H9 (cell line): ENCODE data around the gene LHFPL5. TPM values are rescaled to one million over a fixed set of nuclear protein-coding genes. Genes with fewer than 3 reads are reported as not detected.

Experiments
- DNase-seq: peaks from one replicate; pipeline ENCODE4 v3.0.0-alpha.2; 2017
- H2AFZ ChIP-seq: one replicate; pipeline ENCODE4 v1.6.1; 2013; ENCODE audit warnings: mild to moderate bottlenecking, low read length, control low read depth, moderate library complexity
- H2AK5ac ChIP-seq: 2 replicates; pipeline ENCODE4 v1.6.1; 2013; ENCODE audit warnings: low read length, control low read depth, mixed read lengths; ENCODE audit not compliant: insufficient read length
- H2BK120ac ChIP-seq: one replicate; pipeline ENCODE4 v1.6.1; 2013; ENCODE audit warnings: low read depth, mild to moderate bottlenecking, low read length, control low read depth, inconsistent platforms; ENCODE audit not compliant: poor library complexity, severe bottlenecking
- H2BK12ac ChIP-seq: 2 replicates; pipeline ENCODE4 v1.6.1; 2013; ENCODE audit warnings: low read length, control low read depth, mixed read lengths, low read depth; ENCODE audit not compliant: insufficient read length
- H2BK15ac ChIP-seq: 2 replicates; pipeline ENCODE4 v1.6.1; 2013; ENCODE audit warnings: low read depth, low read length, control low read depth
- H2BK20ac ChIP-seq: one replicate; pipeline ENCODE4 v1.6.1; 2013; ENCODE audit warnings: low read depth, mild to moderate bottlenecking, low read length, control low read depth, inconsistent platforms; ENCODE audit not compliant: poor library complexity, severe bottlenecking
- H2BK5ac ChIP-seq: 2 replicates; pipeline ENCODE4 v1.6.1; 2013; ENCODE audit warnings: low read length, control low read depth, mixed read lengths; ENCODE audit not compliant: insufficient read length
- H3K14ac ChIP-seq: 2 replicates; pipeline ENCODE4 v1.6.1; 2013; ENCODE audit warnings: low read length, control low read depth; ENCODE audit not compliant: insufficient read depth
- H3K18ac ChIP-seq: 2 replicates; pipeline ENCODE4 v1.6.1; 2013; ENCODE audit warnings: low read depth, mild to moderate bottlenecking, mixed read lengths, low read length, control low read depth; ENCODE audit not compliant: insufficient read length
- H3K23ac ChIP-seq: 2 replicates; pipeline ENCODE4 v1.6.1; 2013; ENCODE audit warnings: low read length, control low read depth, mixed read lengths, low read depth; ENCODE audit not compliant: insufficient read length
- H3K23me2 ChIP-seq: 2 replicates; pipeline ENCODE4 v1.6.1; 2013; ENCODE audit warnings: low read depth, mild to moderate bottlenecking, mixed read lengths, low read length, control low read depth; ENCODE audit not compliant: insufficient read length, poor library complexity, severe bottlenecking
- H3K27ac ChIP-seq: 2 replicates; pipeline ENCODE4 v1.5.1; 2013; ENCODE audit warnings: low read length, control low read depth, mixed read lengths, low read depth; ENCODE audit not compliant: insufficient read length
- H3K27me3 ChIP-seq: 2 replicates; pipeline ENCODE4 v1.6.1; 2013; ENCODE audit warnings: low read length, control low read depth, inconsistent platforms; ENCODE audit not compliant: insufficient read depth
- H3K4ac ChIP-seq: 2 replicates; pipeline ENCODE4 v1.6.1; 2013; ENCODE audit warnings: low read depth, mild to moderate bottlenecking, control low read depth, inconsistent platforms, low read length, moderate library complexity
- H3K4me1 ChIP-seq: 2 replicates; pipeline ENCODE4 v1.6.1; 2013; ENCODE audit warnings: low read length, control low read depth, inconsistent platforms; ENCODE audit not compliant: insufficient read depth
- H3K4me2 ChIP-seq: 2 replicates; pipeline ENCODE4 v1.6.1; 2013; ENCODE audit warnings: low read length, control low read depth, mixed read lengths; ENCODE audit not compliant: insufficient read length, insufficient read depth
- H3K56ac ChIP-seq: 2 replicates; pipeline ENCODE4 v1.6.1; 2013; ENCODE audit warnings: low read depth, mild to moderate bottlenecking, mixed read lengths, low read length, control low read depth; ENCODE audit not compliant: insufficient read length
- H3K79me1 ChIP-seq: 2 replicates; pipeline ENCODE4 v1.6.1; 2013; ENCODE audit warnings: low read depth, mild to moderate bottlenecking, moderate library complexity, low read length, control low read depth, inconsistent platforms; ENCODE audit not compliant: insufficient read depth, poor library complexity, severe bottlenecking
- H3K79me2 ChIP-seq: 2 replicates; pipeline ENCODE4 v1.6.1; 2013; ENCODE audit warnings: low read length, control low read depth, inconsistent platforms; ENCODE audit not compliant: insufficient read depth
- H3K9ac ChIP-seq: 2 replicates; pipeline ENCODE4 v1.6.1; 2013; ENCODE audit warnings: low read length, control low read depth, mixed read lengths; ENCODE audit not compliant: insufficient read length; ENCODE audit errors: extremely low read depth
- H3K9me3 ChIP-seq: one replicate; pipeline ENCODE4 v1.6.1; 2013; ENCODE audit warnings: low read depth, low read length, inconsistent platforms; ENCODE audit not compliant: control insufficient read depth
- H3T11ph ChIP-seq: one replicate; pipeline ENCODE4 v1.6.1; 2013; ENCODE audit warnings: mild to moderate bottlenecking, low read length, control low read depth, inconsistent platforms
- H4K20me1 ChIP-seq: one replicate; pipeline ENCODE4 v1.6.1; 2013; ENCODE audit not compliant: control insufficient read depth, insufficient read length, insufficient read depth
- H4K5ac ChIP-seq: 2 replicates; pipeline ENCODE4 v1.6.1; 2013; ENCODE audit warnings: low read depth, mild to moderate bottlenecking, mixed read lengths, low read length, control low read depth; ENCODE audit not compliant: insufficient read length
- H4K8ac ChIP-seq: replicated peaks from 2 replicates; pipeline ENCODE4 v1.6.1; 2013; ENCODE audit warnings: low read length, control low read depth, mixed read lengths, low read depth; ENCODE audit not compliant: insufficient read length
- H4K91ac ChIP-seq: 2 replicates; pipeline ENCODE4 v1.6.1; 2013; ENCODE audit warnings: low read depth, mild to moderate bottlenecking, moderate library complexity, mixed read lengths, low read length, control low read depth; ENCODE audit not compliant: insufficient read length
- H3K27ac Mint-ChIP-seq, 3 experiments: 2 replicates in 2 of 3; 3 replicates in 1 of 3; pipeline ENCODE4 v1.8.0; 2020 to 2021; ENCODE audit warnings: mixed read lengths in 3 of 3, mild to moderate bottlenecking in 1 of 3, moderate library complexity in 1 of 3
- H3K27me3 Mint-ChIP-seq: 2 replicates; pipeline ENCODE4 v1.8.0; 2021; ENCODE audit warnings: low read depth, mild to moderate bottlenecking, moderate library complexity, mixed read lengths
- H3K36me3 Mint-ChIP-seq, 3 experiments: 2 replicates in 2 of 3; 3 replicates in 1 of 3; pipeline ENCODE4 v1.8.0; 2020 to 2021; ENCODE audit warnings: low read depth in 3 of 3, mixed read lengths in 3 of 3; ENCODE audit not compliant: insufficient read depth in 1 of 3
- H3K4me1 Mint-ChIP-seq, 2 experiments: 2 replicates each; pipeline ENCODE4 v1.8.0; 2020; ENCODE audit warnings: mixed read lengths in 2 of 2
- H3K4me3 Mint-ChIP-seq, 2 experiments: 2 replicates in 1 of 2; 3 replicates in 1 of 2; pipeline ENCODE4 v1.8.0; 2020 to 2021; ENCODE audit warnings: mild to moderate bottlenecking in 2 of 2, mixed read lengths in 2 of 2, moderate library complexity in 1 of 2
- H3K9me3 Mint-ChIP-seq, 2 experiments: 2 replicates in 1 of 2; 3 replicates in 1 of 2; pipeline ENCODE4 v1.8.0; 2020; ENCODE audit warnings: mild to moderate bottlenecking in 2 of 2, mixed read lengths in 2 of 2, moderate library complexity in 1 of 2
- WGBS: extraction: QIAGEN DNeasy Blood & Tissue Kit; methylation state at CpG from one replicate; pipeline ENCODE4 v1.1.7; 2013; ENCODE audit warnings: missing lambda C conversion rate, low lambda C conversion rate, mixed read lengths; ENCODE audit not compliant: insufficient read length; ENCODE audit errors: extremely low coverage; 5-methylcytosine and 5-hydroxymethylcytosine counted together
- total RNA-seq: library from RNA; stranded (reverse); gene quantifications from 2 replicates; pipeline ENCODE4 v1.2.1, GENCODE V29; 2021
- TF ChIP-seq, protein P1 (sequence below): fragments of 200-600 bp; sonication (generic); conservative IDR thresholded peaks from 3 replicates; pipeline ENCODE4 v1.8.0; 2021; ENCODE audit warnings: antibody characterized with exemption, mild to moderate bottlenecking

LHFPL5 gene
- total RNA-seq, 1 experiment from 2014 or later: not detected

DNA sequence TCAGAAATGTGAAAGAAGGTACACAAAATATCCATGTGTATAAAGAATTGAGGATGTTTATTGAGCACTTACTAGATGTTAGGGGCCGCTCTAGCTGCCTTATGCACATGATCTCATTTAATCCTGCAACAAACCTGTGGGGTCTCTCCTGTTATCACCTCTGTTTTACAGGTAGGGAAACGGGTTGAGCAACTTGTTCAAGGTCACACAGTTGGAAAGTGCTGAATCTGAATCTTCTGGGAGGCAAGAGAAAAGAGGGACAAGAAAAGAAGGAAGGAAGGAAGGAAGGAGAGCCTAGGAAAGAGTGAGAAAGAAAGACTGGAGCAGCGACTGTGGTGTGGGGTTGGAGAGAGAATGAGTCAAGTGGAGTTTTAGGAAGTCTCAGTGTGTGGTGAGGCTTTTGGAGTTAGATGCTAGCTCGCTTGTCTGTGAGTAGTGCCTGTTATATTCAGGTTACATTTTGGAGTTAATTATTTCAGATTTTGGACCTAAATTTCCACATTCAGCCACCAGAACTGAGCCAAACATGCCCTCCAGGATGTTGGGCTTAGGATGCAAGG, 16.6 kb upstream of the LHFPL5 start:
- no peak overlapping the region for H3T11ph ChIP-seq
- H2BK20ac ChIP-seq: no peak overlapping the region
- H3K9ac ChIP-seq: no peak overlapping the region
- no peak overlapping the region for H4K5ac ChIP-seq
- no peak overlapping the region for H2AFZ ChIP-seq
- Mint-ChIP-seq H3K27ac (no peak overlapping the region), H3K4me1 (peaks cover 13% of the 10 kb centered on the region in 2 experiments), H3K4me3 (no peak overlapping the region), H3K27me3 (peaks cover 8% of the 10 kb centered on the region), H3K36me3 (no peaks in the 10 kb centered on the region), H3K9me3 (no peaks in the 10 kb centered on the region)
- H3K27ac ChIP-seq: no peak overlapping the region
- no peaks in the 10 kb centered on the region for H3K23me2 ChIP-seq
- H3K27me3 ChIP-seq: no peaks in the 10 kb centered on the region
- H3K4me2 ChIP-seq: no peak overlapping the region
- H2BK5ac ChIP-seq: no peak overlapping the region
- no CpG with 5 or more reads among the region's 4 CpGs for WGBS
- H3K79me2 ChIP-seq: no peaks in the 10 kb centered on the region
- H3K14ac ChIP-seq: no peak overlapping the region
- no peak overlapping the region for H3K18ac ChIP-seq
- no peak overlapping the region for H4K91ac ChIP-seq
- H4K8ac ChIP-seq: no peak overlapping the region
- no peak overlapping the region for H3K56ac ChIP-seq
- no peak overlapping the region for H2BK120ac ChIP-seq
- H3K23ac ChIP-seq: no peak overlapping the region
- no peaks in the 10 kb centered on the region for H4K20me1 ChIP-seq
- H3K4me1 ChIP-seq: no peaks in the 10 kb centered on the region
- TF ChIP-seq, protein P1, sequence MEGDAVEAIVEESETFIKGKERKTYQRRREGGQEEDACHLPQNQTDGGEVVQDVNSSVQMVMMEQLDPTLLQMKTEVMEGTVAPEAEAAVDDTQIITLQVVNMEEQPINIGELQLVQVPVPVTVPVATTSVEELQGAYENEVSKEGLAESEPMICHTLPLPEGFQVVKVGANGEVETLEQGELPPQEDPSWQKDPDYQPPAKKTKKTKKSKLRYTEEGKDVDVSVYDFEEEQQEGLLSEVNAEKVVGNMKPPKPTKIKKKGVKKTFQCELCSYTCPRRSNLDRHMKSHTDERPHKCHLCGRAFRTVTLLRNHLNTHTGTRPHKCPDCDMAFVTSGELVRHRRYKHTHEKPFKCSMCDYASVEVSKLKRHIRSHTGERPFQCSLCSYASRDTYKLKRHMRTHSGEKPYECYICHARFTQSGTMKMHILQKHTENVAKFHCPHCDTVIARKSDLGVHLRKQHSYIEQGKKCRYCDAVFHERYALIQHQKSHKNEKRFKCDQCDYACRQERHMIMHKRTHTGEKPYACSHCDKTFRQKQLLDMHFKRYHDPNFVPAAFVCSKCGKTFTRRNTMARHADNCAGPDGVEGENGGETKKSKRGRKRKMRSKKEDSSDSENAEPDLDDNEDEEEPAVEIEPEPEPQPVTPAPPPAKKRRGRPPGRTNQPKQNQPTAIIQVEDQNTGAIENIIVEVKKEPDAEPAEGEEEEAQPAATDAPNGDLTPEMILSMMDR: no peak
- no peak overlapping the region for H2BK15ac ChIP-seq
- no peak overlapping the region for H2AK5ac ChIP-seq
- H3K79me1 ChIP-seq: no peaks in the 10 kb centered on the region
- no peak for DNase-seq
- no peak overlapping the region for H2BK12ac ChIP-seq
- H3K4ac ChIP-seq: no peak overlapping the region
- H3K9me3 ChIP-seq: no peaks in the 10 kb centered on the region
